Activated CD4-positive, alpha-beta T cell treated with anti-CD3 and anti-CD28 coated beads, Interleukin-2, amount 50 U/mL, for 48 hours (primary cell): ENCODE data around the gene ACOX1.

Source experiments
- DNase-seq, 2 experiments: peaks; one replicate each; pipeline ENCODE4 v3.0.0-alpha.2; 2020

ACOX1 gene

GRCh38 chr17:75904749-75905521 is 74.0 kb downstream of the ACOX1 start, which contains the start of gene MRPL38:
MRPL38 (minus strand) TSS chr17:75904884; CDS start chr17:75904875, 9 bp downstream.
- DNase-seq, result peak; percentile 95

GRCh38 chr17:75902406-75902805 is 76.6 kb downstream of the ACOX1 start:
- DNase-seq, result no peak

DNA sequence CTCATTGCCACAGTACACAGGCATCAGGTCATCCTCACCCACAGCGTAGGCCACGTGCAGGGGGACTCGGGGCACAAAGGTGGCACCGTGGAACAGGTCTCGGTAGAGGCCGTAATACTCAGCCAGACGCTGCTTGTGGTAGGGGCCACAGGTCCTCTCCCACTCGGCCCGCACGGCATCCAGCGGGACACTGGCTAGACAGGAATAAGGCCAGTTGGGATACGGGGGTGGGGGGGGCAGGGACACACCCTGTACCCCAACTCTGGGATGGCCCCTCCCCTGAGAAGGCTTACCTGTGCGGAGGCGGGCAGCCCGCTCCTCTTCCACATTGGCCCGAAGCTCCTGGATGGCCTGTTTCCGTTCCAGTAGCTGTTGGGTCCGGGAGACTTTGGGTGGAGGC is 77.2 kb downstream of the ACOX1 start:
- DNase-seq, result no peak

DNA sequence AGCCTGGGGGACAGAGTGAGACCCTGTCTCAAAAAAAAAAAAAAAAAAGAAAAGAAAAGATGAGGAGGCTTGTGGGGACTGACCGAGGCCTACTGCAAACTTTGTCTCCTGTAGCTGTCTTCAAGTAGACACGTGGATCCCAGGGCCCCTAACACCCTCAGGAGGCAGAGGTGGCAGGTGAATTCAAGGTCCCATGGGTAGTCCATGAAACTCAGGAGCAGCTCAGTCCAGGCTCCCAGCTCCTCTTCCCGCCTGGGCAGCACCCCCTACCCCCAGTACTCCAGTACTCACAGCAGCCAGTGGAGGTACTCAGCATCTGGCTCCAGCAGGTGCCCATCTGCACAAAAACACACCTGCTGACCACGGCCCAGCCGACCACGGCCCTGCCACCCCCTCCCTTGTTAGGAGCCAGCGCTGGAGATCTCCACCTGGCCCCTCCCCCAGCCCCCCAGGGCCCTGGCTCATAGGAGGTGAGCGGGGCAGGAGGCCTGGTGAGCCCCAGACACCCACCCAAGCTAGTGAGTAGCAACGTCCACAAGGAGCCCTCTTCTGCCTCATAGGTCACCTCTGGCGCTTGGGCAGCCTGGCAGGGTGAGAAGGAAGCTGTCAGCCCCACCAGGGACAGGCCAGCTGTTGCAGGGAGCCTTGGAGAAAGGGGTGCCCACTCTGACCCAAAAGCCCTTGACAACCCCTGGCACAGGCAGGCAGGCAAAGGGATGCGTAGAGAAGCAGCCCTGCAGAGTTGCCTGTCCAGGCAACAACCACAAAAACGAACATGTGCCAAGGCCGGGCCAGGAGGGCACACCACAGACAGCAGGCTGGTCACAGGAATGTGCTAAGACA is 78.1 kb downstream of the ACOX1 start:
- DNase-seq, result no peak

GRCh38 chr17:75899767-75900468 is 79.0 kb downstream of the ACOX1 start:
- no peak for DNase-seq

GRCh38 chr17:75899353-75899752 is 79.6 kb downstream of the ACOX1 start:
- DNase-seq, result no peak

DNA sequence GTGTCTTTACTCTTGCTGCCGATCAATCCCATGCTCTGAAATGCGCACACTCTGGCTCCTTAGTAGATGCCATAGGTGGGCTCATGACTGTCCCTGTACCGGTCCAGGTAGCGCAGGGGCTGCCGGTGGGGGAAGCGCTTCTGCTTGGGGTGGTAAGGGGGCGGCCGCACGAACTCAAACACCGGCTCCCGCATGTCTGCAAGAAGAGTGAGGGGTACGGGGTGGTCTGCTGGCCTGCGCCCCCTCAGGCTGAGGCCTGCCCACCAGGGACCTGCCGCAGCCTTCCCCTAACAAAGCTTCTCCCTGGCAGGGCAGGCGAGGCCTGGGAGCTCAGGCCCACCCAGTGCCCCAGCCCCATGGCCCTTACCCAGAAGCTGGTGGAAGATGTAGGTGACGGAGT is 80.2 kb downstream of the ACOX1 start:
- DNase-seq, result no peak

GRCh38 chr17:75898065-75898464 is 80.9 kb downstream of the ACOX1 start:
- DNase-seq, result no peak

- no peak for DNase-seq
Observed at GRCh38 chr17:75897160-75898019, 81.6 kb downstream of the ACOX1 start.

- peak; percentile 81 for DNase-seq
Observed at GRCh38 chr17:75896415-75897159, 82.4 kb downstream of the ACOX1 start, which contains the start of gene TRIM65. TRIM65 (minus strand) TSS chr17:75896951; CDS start chr17:75896937, 14 bp downstream.

GRCh38 chr17:75895370-75896155 is 83.4 kb downstream of the ACOX1 start:
- DNase-seq, result peak in 1 of 2 experiments; percentile 41

DNA sequence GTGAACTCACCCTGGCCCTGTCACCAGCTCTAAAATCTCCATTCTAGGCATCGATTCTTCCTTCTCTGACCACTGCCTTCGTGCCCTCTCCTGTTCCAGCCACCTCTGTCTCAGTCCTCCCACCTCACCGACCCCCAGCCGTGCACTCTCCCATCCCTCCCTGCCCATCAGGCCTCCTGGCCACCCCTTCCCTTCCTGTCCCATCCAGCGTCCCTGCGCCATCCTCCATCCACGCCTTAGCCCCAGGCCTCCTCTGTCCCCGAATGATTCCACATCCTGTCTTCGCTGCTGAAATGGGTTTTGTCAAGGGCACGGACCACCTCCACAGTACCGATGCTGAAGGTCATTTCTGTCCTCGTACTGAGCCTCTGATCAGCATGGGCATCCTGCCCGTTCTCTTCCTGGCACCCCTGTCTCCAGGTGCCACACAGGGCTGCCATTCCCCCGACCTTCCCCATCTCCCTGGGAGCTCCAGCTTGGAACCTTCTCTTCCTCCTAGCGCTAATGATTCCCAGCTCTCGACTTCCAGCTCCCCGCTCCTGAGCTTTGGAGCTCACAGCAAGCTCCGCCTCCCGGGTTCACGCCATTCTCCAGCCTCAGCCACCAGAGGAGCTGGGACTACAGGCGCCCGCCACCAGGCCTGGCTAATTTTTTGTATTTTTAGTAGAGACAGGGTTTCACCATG is 84.8 kb downstream of the ACOX1 start:
- no peak for DNase-seq

- no peak for DNase-seq
Observed at GRCh38 chr17:75893305-75894048, 85.5 kb downstream of the ACOX1 start.

- DNase-seq, result no peak
Observed at GRCh38 chr17:75892556-75893224, 86.3 kb downstream of the ACOX1 start.

GRCh38 chr17:75891605-75892555 is 87.1 kb downstream of the ACOX1 start:
- no peak for DNase-seq
